ENCODE data around the gene SLC44A5.
"Not testable (repeated sequence)": the region's sequence is repeated elsewhere in the genome, so short reads cannot be mapped to it uniquely, and the experiment has no call there.

The SLC44A5 gene

GRCh38 chr1:75264112-75264511 is 346.8 kb downstream of the SLC44A5 start:
- Histone ChIP-seq H3K9ac (ENCODE audit: insufficient read length) (no peak overlapping the region), H3K36me3 (ENCODE audit: insufficient read depth, low read length) (no peaks in the 10 kb centered on the region), H3K4me3 (no peak overlapping the region), H3K27ac (no peak overlapping the region), H3K9me3 (ENCODE audit: low read depth, low read length) (no peaks in the 10 kb centered on the region)
- DNase-seq (ENCODE audit: low read depth, low spot score), result no peak
- no peak for TF ChIP-seq EZH2 (IDR thresholded peaks at IDR 0.05)

DNA sequence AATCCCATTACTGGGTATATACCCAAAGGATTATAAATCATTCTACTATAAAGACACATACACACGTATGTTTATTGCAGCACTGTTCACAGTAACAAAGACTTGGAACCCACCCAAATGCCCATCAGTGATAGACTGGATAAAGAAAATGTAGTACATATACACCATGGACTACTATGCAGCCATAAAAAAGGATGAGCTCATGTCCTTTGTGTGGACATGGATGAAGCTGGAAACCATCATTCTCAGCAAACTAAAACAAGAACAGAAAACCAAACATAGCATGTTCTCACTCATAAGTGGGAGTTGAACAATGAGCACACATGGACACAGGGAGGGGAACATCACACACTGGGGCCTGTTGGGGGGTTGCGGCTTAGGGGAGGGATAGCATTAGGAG is 347.3 kb downstream of the SLC44A5 start:
- H3K4me3 ChIP-seq; H3K9me3 ChIP-seq (ENCODE audit: low read depth, low read length); H3K27ac ChIP-seq; H3K9ac ChIP-seq (ENCODE audit: insufficient read length); DNase-seq (ENCODE audit: low read depth, low spot score); H3K36me3 ChIP-seq (ENCODE audit: insufficient read depth, low read length): not testable (repeated sequence)

- DNase-seq (ENCODE audit: low read depth, low spot score); H3K36me3 ChIP-seq (ENCODE audit: insufficient read depth, low read length); H3K4me3 ChIP-seq; H3K9me3 ChIP-seq (ENCODE audit: low read depth, low read length); H3K9ac ChIP-seq (ENCODE audit: insufficient read length); H3K27ac ChIP-seq: not testable (repeated sequence)
These were observed 349.0 kb downstream of the SLC44A5 start for GRCh38 chr1:75261946-75262345.

GRCh38 chr1:75258351-75258750 is 352.6 kb downstream of the SLC44A5 start:
- Histone ChIP-seq H3K9me3 (ENCODE audit: low read depth, low read length) (no peaks in the 10 kb centered on the region), H3K36me3 (ENCODE audit: insufficient read depth, low read length) (no peaks in the 10 kb centered on the region), H3K9ac (ENCODE audit: insufficient read length) (no peak overlapping the region), H3K4me3 (no peak overlapping the region), H3K27ac (no peak overlapping the region)
- TF ChIP-seq EZH2 (IDR thresholded peaks at IDR 0.05), result no peak
- no peak for TF ChIP-seq POLR2AphosphoS5 (IDR thresholded peaks at IDR 0.05; ENCODE audit: borderline replicate concordance, low read depth, low read length)
- TF ChIP-seq FOXP2 (optimal IDR thresholded peaks at IDR 0.05; ENCODE audit: control extremely low read depth, extremely low read length, insufficient read depth), result no peak
- no peak for DNase-seq (ENCODE audit: low read depth, low spot score)

GRCh38 chr1:75257424-75257823 is 353.5 kb downstream of the SLC44A5 start:
- Histone ChIP-seq H3K9me3 (ENCODE audit: low read depth, low read length) (no peaks in the 10 kb centered on the region), H3K27ac (no peak overlapping the region), H3K36me3 (ENCODE audit: insufficient read depth, low read length) (no peaks in the 10 kb centered on the region), H3K9ac (ENCODE audit: insufficient read length) (no peak overlapping the region), H3K4me3 (no peak overlapping the region)
- TF ChIP-seq POLR2AphosphoS5 (IDR thresholded peaks at IDR 0.05; ENCODE audit: borderline replicate concordance, low read depth, low read length), result no peak
- TF ChIP-seq FOXP2 (optimal IDR thresholded peaks at IDR 0.05; ENCODE audit: control extremely low read depth, extremely low read length, insufficient read depth), result no peak
- DNase-seq (ENCODE audit: low read depth, low spot score), result no peak

DNA sequence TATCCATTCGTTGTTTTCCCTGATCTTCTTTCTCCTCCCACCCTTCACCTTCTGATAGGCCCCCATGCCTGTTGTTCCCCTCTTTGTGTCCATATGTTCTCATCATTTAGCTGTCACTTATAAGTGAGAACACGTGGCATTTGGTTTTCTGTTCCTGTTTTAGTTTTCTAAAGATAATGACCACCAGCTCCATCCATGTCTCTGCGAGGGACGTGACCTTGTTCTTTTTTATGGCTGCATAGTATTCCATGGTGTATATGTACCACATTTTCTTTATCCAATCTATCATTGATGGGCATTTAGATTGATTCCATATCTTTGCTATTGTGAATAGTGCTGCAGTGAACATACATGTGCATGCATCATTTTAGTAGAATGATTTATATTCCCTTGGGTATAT is 360.8 kb downstream of the SLC44A5 start:
- not testable (repeated sequence) for H3K27ac ChIP-seq; H3K9me3 ChIP-seq (ENCODE audit: low read depth, low read length); H3K36me3 ChIP-seq (ENCODE audit: insufficient read depth, low read length); DNase-seq (ENCODE audit: low read depth, low spot score); H3K9ac ChIP-seq (ENCODE audit: insufficient read length); H3K4me3 ChIP-seq

GRCh38 chr1:75245239-75245638 is 365.7 kb downstream of the SLC44A5 start:
- Histone ChIP-seq H3K4me3 (no peak overlapping the region), H3K27ac (no peak overlapping the region), H3K9ac (ENCODE audit: insufficient read length) (no peak overlapping the region), H3K36me3 (ENCODE audit: insufficient read depth, low read length) (no peaks in the 10 kb centered on the region), H3K9me3 (ENCODE audit: low read depth, low read length) (no peaks in the 10 kb centered on the region)
- no peak for TF ChIP-seq FOXP2 (optimal IDR thresholded peaks at IDR 0.05; ENCODE audit: control extremely low read depth, extremely low read length, insufficient read depth)
- DNase-seq (ENCODE audit: low read depth, low spot score), result no peak

DNA sequence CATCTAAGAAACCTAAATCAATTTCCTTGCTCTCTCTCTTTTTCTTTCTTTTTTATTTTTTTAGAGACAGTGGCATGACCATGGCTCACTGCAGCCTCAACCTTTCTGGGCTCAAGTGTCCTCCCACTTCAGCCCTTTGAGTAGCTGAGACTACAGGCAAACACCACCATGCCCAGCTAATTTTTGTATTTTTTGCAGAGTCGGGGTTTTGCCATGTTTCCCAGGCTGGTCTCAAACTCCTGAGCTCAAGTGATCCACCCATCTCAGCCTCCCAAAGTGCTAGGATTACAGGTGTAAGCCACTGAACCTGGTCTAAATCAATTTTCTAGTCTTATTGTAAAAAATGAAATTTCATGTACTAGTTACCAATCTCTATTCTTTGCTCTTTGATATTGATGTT is 367.8 kb downstream of the SLC44A5 start:
- TF ChIP-seq FOXP2 (optimal IDR thresholded peaks at IDR 0.05; ENCODE audit: control extremely low read depth, extremely low read length, insufficient read depth) (no peak), POLR2AphosphoS5 (IDR thresholded peaks at IDR 0.05; ENCODE audit: borderline replicate concordance, low read depth, low read length) (no peak), EZH2 (IDR thresholded peaks at IDR 0.05) (no peak)
- no peak for DNase-seq (ENCODE audit: low read depth, low spot score)
- H3K27ac ChIP-seq, result no peak overlapping the region
- no peaks in the 10 kb centered on the region for H3K36me3 ChIP-seq (ENCODE audit: insufficient read depth, low read length)
- H3K9me3 ChIP-seq (ENCODE audit: low read depth, low read length), result no peaks in the 10 kb centered on the region
- no peak overlapping the region for H3K4me3 ChIP-seq
- no peak overlapping the region for H3K9ac ChIP-seq (ENCODE audit: insufficient read length)

DNA sequence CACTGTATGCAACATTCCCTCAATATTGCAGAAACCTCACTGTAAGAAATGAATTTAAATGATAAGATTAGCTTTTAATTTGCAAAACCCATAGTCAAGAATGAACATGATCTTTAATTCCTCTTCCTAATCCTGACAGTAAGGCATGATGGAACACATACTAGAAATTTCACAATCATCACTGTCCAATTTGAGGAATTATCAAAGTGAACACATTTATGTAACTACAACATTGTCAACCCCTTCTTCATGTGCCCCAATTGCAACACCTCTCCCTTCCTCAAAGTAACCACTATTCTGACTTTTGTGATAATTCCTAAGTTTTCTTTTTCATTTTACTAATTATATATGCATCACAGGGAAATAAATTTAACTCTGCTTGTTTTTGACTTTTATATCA is 373.6 kb downstream of the SLC44A5 start:
- DNase-seq (ENCODE audit: low read depth, low spot score), result no peak
- Histone ChIP-seq H3K27ac (no peak overlapping the region), H3K9ac (ENCODE audit: insufficient read length) (no peak overlapping the region), H3K36me3 (ENCODE audit: insufficient read depth, low read length) (no peaks in the 10 kb centered on the region), H3K4me3 (no peak overlapping the region), H3K9me3 (ENCODE audit: low read depth, low read length) (no peaks in the 10 kb centered on the region)
- TF ChIP-seq POLR2AphosphoS5 (IDR thresholded peaks at IDR 0.05; ENCODE audit: borderline replicate concordance, low read depth, low read length) (no peak), FOXP2 (optimal IDR thresholded peaks at IDR 0.05; ENCODE audit: control extremely low read depth, extremely low read length, insufficient read depth) (no peak), EZH2 (IDR thresholded peaks at IDR 0.05) (no peak)

DNA sequence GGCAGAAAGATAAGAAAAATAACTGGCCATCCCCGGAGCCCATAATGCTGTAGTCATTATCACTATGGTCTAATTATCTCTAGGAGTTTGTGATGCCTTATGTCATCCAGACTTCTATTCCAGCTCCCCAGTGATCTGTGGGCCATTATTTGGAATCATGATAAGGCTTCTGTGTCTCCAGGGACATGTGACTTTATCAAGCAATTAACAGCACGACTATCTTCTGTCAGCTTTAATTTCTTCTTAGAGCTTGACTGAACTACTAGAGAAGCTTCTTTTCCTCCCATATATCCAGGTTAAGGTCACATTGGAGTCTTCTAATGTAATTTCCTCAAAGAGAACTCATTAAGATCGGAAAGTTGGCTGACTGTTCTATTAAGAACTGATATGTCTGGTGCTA is 376.4 kb downstream of the SLC44A5 start:
- Histone ChIP-seq H3K36me3 (ENCODE audit: insufficient read depth, low read length) (no peaks in the 10 kb centered on the region), H3K9me3 (ENCODE audit: low read depth, low read length) (no peaks in the 10 kb centered on the region), H3K4me3 (no peak overlapping the region), H3K27ac (no peak overlapping the region), H3K9ac (ENCODE audit: insufficient read length) (no peak overlapping the region)
- DNase-seq (ENCODE audit: low read depth, low spot score), result no peak
- no peak for TF ChIP-seq EZH2 (IDR thresholded peaks at IDR 0.05)
- TF ChIP-seq FOXP2 (optimal IDR thresholded peaks at IDR 0.05; ENCODE audit: control extremely low read depth, extremely low read length, insufficient read depth), result no peak
- TF ChIP-seq POLR2AphosphoS5 (IDR thresholded peaks at IDR 0.05; ENCODE audit: borderline replicate concordance, low read depth, low read length), result no peak

Data from SK-N-MC (cell line).